ENCODE data around the gene MUC16.

MUC16 gene

GRCh38 chr19:9046694-9047093, 36.5 kb upstream of the MUC16 start:
- Histone ChIP-seq H3K9ac (ENCODE audit: low read length) (no peak overlapping the region), H2AFZ (ENCODE audit: low read depth, low read length, severe bottlenecking) (no peak overlapping the region), H3K36me3 (ENCODE audit: low read length) (no peaks in the 10 kb centered on the region), H3K79me2 (ENCODE audit: insufficient read depth, low read length) (no peaks in the 10 kb centered on the region), H3K9me2 (replicated peaks; ENCODE audit: insufficient read depth, low read length) (no peaks in the 10 kb centered on the region), H3K9me3 (ENCODE audit: insufficient read depth, low read length) (no peaks in the 10 kb centered on the region), H3K27ac (ENCODE audit: low read depth, low read length) (no peak overlapping the region), H3F3A (ENCODE audit: insufficient read depth) (no peaks in the 10 kb centered on the region), H3K4me3 (ENCODE audit: insufficient read depth, low read length, poor library complexity, severe bottlenecking) (no peak overlapping the region), H3K27me3 (ENCODE audit: low read length) (no peaks in the 10 kb centered on the region), H4K20me1 (ENCODE audit: low read depth, low read length) (no peaks in the 10 kb centered on the region), H3K4me2 (ENCODE audit: low read depth, low read length, poor library complexity, severe bottlenecking) (no peak overlapping the region)
- no peak for TF ChIP-seq CTCF (IDR thresholded peaks at IDR 0.05; ENCODE audit: insufficient read depth, low read length, poor library complexity, severe bottlenecking)

- Histone ChIP-seq H3K36me3 (ENCODE audit: low read length) (no peaks in the 10 kb centered on the region), H3K9me2 (replicated peaks; ENCODE audit: insufficient read depth, low read length) (no peaks in the 10 kb centered on the region), H3F3A (ENCODE audit: insufficient read depth) (no peaks in the 10 kb centered on the region), H3K4me3 (ENCODE audit: insufficient read depth, low read length, poor library complexity, severe bottlenecking) (no peak overlapping the region), H2AFZ (ENCODE audit: low read depth, low read length, severe bottlenecking) (no peak overlapping the region), H4K20me1 (ENCODE audit: low read depth, low read length) (no peaks in the 10 kb centered on the region), H3K9me3 (ENCODE audit: insufficient read depth, low read length) (no peaks in the 10 kb centered on the region), H3K79me2 (ENCODE audit: insufficient read depth, low read length) (no peaks in the 10 kb centered on the region), H3K27me3 (ENCODE audit: low read length) (no peaks in the 10 kb centered on the region), H3K9ac (ENCODE audit: low read length) (no peak overlapping the region), H3K27ac (ENCODE audit: low read depth, low read length) (no peak overlapping the region), H3K4me2 (ENCODE audit: low read depth, low read length, poor library complexity, severe bottlenecking) (no peak overlapping the region)
- TF ChIP-seq CTCF (IDR thresholded peaks at IDR 0.05; ENCODE audit: insufficient read depth, low read length, poor library complexity, severe bottlenecking) (no peak), EZH2phosphoT487 (conservative IDR thresholded peaks at IDR 0.05; ENCODE audit: low read length) (no peak)
These were observed 34.2 kb upstream of the MUC16 start for GRCh38 chr19:9044449-9044848.

- Histone ChIP-seq H4K20me1 (ENCODE audit: low read depth, low read length) (no peaks in the 10 kb centered on the region), H3K9ac (ENCODE audit: low read length) (no peak overlapping the region), H2AFZ (ENCODE audit: low read depth, low read length, severe bottlenecking) (no peak overlapping the region), H3K27me3 (ENCODE audit: low read length) (no peaks in the 10 kb centered on the region), H3K36me3 (ENCODE audit: low read length) (no peaks in the 10 kb centered on the region), H3K4me2 (ENCODE audit: low read depth, low read length, poor library complexity, severe bottlenecking) (no peak overlapping the region), H3K9me2 (replicated peaks; ENCODE audit: insufficient read depth, low read length) (no peaks in the 10 kb centered on the region), H3K4me3 (ENCODE audit: insufficient read depth, low read length, poor library complexity, severe bottlenecking) (no peak overlapping the region), H3K79me2 (ENCODE audit: insufficient read depth, low read length) (no peaks in the 10 kb centered on the region), H3F3A (ENCODE audit: insufficient read depth) (no peaks in the 10 kb centered on the region), H3K9me3 (ENCODE audit: insufficient read depth, low read length) (no peaks in the 10 kb centered on the region), H3K27ac (ENCODE audit: low read depth, low read length) (no peak overlapping the region)
- TF ChIP-seq EZH2phosphoT487 (conservative IDR thresholded peaks at IDR 0.05; ENCODE audit: low read length), result no peak
- no peak for TF ChIP-seq CTCF (IDR thresholded peaks at IDR 0.05; ENCODE audit: insufficient read depth, low read length, poor library complexity, severe bottlenecking)
These were observed 33.3 kb upstream of the MUC16 start for GRCh38 chr19:9043524-9043923.

GRCh38 chr19:9041023-9041422, 30.8 kb upstream of the MUC16 start:
- TF ChIP-seq EZH2phosphoT487 (conservative IDR thresholded peaks at IDR 0.05; ENCODE audit: low read length) (no peak), CTCF (IDR thresholded peaks at IDR 0.05; ENCODE audit: insufficient read depth, low read length, poor library complexity, severe bottlenecking) (no peak)

More at GRCh38 chr19:9041023-9041422, 30.8 kb upstream of the MUC16 start:
- Histone ChIP-seq H3K27ac (ENCODE audit: low read depth, low read length) (no peak overlapping the region), H3K9me2 (replicated peaks; ENCODE audit: insufficient read depth, low read length) (no peaks in the 10 kb centered on the region), H2AFZ (ENCODE audit: low read depth, low read length, severe bottlenecking) (no peak overlapping the region), H3K9ac (ENCODE audit: low read length) (no peak overlapping the region), H3K27me3 (ENCODE audit: low read length) (no peaks in the 10 kb centered on the region), H3K4me2 (ENCODE audit: low read depth, low read length, poor library complexity, severe bottlenecking) (no peak overlapping the region), H3K36me3 (ENCODE audit: low read length) (no peaks in the 10 kb centered on the region), H3K9me3 (ENCODE audit: insufficient read depth, low read length) (no peaks in the 10 kb centered on the region), H3F3A (ENCODE audit: insufficient read depth) (no peaks in the 10 kb centered on the region), H3K79me2 (ENCODE audit: insufficient read depth, low read length) (no peaks in the 10 kb centered on the region), H4K20me1 (ENCODE audit: low read depth, low read length) (no peaks in the 10 kb centered on the region), H3K4me3 (ENCODE audit: insufficient read depth, low read length, poor library complexity, severe bottlenecking) (no peak overlapping the region)

All from SU-DHL-6 (cell line).